Measurements from ENCODE around the gene R3HDM4.

Gene R3HDM4

GRCh38 chr19:947090-947706 lies 34.2 kb upstream of the R3HDM4 start:
- DNase-seq = no peak

GRCh38 chr19:945401-946252 lies 32.6 kb upstream of the R3HDM4 start:
- DNase-seq = no peak

DNA sequence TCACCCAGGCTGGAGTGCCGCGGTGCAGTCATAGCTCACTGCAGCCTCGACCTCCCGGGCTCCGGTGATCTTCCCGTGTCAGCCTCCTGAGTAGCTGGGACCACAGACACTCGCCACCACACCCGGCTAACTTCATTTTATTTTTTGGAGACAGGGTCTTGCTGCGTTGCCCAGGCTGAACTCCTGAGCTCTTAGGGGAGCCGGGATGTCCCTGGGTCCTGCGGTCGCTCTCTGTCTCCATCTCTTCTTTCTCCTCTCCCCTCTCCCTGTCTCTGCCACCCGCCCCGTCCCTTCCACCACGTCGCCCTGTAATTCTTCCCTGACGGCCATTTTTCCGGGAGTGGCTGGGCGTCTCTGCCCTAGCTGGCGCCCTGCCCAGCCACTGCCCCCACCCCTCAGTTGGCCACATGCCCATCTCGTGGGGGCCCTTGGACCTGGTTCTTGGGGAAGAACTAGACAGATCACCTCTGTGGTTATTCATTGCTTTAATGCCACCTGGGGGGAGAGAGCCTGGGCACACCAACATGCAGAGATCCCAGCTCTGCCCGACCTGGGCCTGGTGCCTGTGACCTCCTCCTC lies 31.7 kb upstream of the R3HDM4 start:
- no peak for DNase-seq

DNA sequence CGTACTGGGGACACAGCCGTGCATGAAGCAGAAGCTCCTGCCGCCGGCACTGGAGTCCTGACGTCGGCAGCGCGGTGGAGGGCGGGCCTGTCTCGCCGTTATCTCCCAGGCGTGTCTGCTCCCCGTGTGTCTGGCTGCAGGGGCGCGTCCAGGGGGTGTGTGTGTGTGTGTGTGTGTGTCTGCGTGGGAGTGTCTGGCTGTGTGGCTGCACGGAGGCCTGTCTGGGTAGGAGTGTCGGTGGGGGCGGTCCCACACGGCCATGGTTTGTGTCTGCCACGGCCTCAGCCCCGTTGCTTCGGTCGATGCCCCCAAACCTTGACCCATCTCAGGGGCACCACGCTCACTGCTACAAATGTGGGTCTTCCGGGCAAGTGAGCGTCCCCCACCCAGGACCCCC lies 31.1 kb upstream of the R3HDM4 start:
- DNase-seq = no peak

GRCh38 chr19:943551-944170 lies 30.6 kb upstream of the R3HDM4 start:
- no peak for DNase-seq

DNA sequence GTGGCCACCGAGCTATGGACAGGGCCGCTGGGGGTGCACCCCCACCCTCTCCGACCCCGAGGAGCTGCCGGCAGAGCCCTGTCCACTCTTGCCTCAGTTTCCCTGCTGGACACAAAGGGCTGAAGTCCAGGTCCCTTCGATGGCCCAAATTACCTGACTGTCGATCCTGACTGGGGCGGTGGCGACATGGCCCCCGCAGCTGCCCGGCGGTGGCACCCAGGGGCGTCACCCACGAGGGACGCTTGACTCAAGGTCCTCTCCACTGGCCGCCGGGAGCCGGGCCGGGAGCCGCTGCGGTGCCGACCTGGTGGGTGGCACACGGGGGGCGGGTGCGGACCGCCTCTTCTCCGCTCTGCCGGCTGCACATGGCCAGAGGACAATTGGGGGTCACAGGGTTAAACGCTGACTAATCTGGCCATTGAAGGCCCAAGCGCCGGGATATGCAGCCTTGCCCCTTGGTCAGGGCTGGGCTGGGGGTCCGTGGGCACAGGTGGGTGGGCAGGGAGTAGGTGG lies 29.2 kb upstream of the R3HDM4 start:
- no peak for DNase-seq

GRCh38 chr19:941292-942132 lies 28.5 kb upstream of the R3HDM4 start:
- DNase-seq = no peak

- DNase-seq = no peak
These were observed 27.7 kb upstream of the R3HDM4 start for GRCh38 chr19:940591-941291.

- DNase-seq = no peak
These were observed 26.9 kb upstream of the R3HDM4 start for GRCh38 chr19:939922-940321.

DNA sequence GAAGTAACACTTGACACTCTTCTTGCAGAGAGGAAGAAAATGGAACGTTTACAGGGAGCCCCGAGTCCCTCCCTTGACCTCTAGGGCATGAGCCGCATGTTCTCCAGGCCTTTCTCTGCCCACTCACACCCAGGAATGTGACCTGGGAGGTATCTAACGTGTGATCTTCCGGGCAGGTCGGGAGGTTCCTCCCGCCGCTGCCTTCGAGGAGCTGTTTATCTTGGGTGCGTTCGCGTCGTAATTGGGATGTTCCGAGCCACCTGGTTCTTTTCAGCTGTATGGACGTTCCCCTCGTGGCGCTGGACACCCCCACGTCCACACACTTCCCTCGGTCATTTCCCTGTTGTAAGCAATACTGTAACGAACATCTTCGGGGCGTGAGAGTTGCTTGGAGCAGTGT lies 26.4 kb upstream of the R3HDM4 start:
- DNase-seq = no peak

GRCh38 chr19:938233-938923 lies 25.4 kb upstream of the R3HDM4 start:
- DNase-seq = no peak

DNA sequence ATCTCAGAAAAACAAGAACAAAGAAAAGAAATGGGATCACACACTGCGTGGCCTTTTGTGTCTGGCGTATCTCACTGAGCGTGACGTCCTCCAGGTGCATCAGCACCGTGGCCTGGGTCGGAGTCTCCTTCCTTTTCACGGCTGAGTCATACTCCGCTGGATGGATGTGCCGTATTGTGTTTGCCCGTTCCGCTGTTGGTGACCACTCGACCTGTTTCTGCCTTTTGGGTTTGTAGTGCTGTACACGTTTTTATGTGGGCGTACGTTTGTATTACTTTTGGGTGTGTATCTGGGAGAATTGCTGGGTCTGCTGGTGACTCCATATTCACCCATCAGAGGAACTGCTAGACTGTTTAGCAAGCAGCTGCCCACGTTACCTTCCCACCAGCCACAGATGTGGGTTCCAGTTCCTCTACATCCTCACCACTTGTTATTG lies 24.3 kb upstream of the R3HDM4 start:
- DNase-seq = no peak

- DNase-seq = no peak
These were observed 23.1 kb upstream of the R3HDM4 start for GRCh38 chr19:936175-936546.

GRCh38 chr19:934865-935479 lies 22.0 kb upstream of the R3HDM4 start:
- DNase-seq = no peak

GRCh38 chr19:934197-934840 lies 21.3 kb upstream of the R3HDM4 start:
- DNase-seq = no peak

DNA sequence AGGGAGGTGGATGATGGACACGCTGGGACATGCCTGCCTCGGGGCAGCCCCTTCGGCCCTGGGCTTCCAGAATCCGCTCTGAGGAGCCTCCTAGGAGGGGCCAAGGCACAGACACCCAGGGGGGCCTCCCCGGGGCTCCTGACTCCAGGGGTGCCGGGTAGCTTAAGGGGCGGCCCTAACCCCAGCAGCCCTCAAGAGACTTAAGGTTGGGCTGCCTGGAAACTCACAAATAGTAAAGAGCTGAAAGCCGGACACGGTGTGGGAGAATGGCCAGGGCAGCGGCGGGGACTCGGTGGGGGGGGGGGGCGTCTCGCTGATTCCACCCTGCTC lies 20.5 kb upstream of the R3HDM4 start:
- no peak for DNase-seq

- no peak for DNase-seq
These were observed 19.9 kb upstream of the R3HDM4 start for GRCh38 chr19:932648-933552.

DNA sequence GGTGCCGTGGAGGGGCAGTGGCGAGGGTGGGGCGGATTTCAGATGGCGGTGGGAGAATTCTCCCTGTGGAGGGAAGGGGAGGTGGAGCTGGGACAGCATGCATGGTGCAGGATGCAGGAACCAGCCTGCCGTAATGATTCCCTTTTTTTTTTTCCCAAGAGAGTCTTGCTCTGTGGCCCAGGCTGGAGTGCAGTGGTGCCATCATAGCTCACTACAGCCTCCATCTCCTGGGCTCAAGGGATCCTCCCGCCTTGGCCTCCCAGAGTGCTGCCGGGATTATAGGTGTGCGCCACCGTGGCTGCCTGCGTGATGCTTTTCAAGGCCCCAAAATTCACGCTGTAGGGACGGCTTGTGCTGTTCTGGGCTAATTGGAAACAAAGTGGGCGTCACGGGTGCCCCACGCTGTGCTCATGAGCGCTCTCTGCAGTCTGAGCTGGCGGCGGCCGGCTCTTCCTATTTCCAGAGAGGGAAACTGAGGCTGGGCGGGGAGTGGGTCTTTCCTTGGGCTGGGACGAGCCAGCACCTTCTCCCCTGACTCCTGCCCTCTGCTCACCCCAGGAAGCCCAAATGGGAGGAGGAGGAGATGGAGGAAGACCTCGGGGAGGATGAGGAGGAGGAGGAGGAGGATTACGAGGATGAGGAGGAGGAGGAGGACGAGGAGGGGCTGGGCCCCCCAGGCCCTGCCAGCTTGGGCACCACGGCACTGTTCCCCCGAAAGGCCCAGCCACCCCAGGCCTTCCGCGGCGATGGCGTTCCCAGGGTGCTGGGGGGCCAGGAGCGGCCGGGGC lies 19.0 kb upstream of the R3HDM4 start:
- no peak for DNase-seq

DNA sequence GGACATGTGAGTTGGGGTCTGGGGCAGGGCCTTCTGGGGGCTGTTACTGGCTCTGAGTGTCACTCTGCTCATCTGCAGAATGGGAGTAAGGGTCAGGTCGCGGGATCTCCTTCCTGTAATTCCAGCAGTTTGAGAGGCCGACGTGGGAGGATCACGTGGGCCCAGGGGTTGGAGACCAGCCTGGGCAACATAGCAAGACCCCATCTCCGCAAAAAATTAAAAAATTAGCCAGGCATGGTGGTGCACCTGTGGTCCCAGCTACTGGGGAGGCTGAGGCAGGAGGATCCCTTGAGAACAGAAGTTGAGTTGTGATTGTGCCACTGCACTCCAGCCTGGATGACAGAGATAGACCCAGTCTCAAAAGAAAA lies 16.9 kb upstream of the R3HDM4 start:
- no peak for DNase-seq

Data from NCI-H748 treated with DMSO at 0.1 percent for 48 hours (cell line).